Tongue (tissue), 2 donors: ENCODE measurements around the gene SMIM8. TPM values are rescaled to one million over a fixed set of nuclear protein-coding genes. Genes with fewer than 3 reads are reported as not detected.
"Not testable (repeated sequence)": the region's sequence is repeated elsewhere in the genome, so short reads cannot be mapped to it uniquely, and the experiment has no call there.

Experiments used
- DNase-seq: peaks from one replicate; pipeline ENCODE4 v3.0.0-alpha.2; 2015
- total RNA-seq: library from RNA; depleted of rRNA; stranded (reverse); fragments of >200 nt; gene quantifications from one replicate; pipeline ENCODE4 v1.2.3, GENCODE V29; 2014

The SMIM8 gene, protein sequence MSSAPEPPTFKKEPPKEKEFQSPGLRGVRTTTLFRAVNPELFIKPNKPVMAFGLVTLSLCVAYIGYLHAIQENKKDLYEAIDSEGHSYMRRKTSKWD
- 15.5 TPM for total RNA-seq

DNA sequence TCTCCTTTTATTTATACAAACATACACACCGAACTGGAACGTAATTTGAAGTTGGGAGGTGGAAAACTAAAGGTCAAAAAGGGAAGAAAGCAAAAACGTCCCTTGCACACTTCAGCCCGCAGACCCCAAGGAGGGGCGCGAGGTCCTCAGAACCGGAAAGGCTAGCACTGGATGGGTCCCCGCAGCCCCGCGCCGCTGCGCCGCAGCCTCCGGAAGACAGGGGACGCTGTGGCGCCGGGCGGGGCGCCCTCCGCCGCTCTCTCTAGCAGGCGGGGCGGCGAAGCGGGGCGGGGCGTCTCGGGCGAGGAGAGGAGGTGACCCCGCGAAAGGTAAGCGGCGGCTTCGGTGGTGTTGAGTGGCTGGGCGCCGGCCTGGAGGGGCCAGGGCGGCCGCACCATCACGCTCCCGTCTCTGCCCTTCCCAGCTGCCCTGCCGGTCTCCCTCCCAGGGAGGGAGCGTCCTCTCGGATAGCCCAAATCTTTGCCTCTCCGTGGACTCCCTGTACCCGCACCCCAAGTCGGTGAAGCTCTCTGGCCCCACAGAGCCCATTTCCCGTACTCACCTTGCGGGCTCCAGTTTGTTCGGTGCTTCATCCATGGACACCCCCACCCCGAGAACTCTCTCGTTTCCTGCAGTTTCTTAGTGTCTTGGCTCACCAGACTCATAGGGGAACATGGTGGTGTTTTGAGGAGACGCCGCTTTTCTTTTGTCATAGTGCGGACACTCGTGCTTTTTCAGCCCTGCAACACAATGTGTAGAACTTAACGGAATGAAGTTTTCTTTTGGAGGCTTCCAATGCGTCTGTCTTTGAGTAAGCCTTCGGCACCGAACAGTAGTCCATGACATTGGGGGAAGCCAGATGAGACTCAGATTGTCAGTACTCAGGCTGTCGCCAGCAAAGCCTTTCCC lies at the start of gene SMIM8:
Gene SMIM8 (plus strand): TSS at position 285 of the 909 bp plus-strand sequence. CDS start 14,444 bp downstream, outside the sequence.
- DNase-seq = peak; percentile 89

DNA sequence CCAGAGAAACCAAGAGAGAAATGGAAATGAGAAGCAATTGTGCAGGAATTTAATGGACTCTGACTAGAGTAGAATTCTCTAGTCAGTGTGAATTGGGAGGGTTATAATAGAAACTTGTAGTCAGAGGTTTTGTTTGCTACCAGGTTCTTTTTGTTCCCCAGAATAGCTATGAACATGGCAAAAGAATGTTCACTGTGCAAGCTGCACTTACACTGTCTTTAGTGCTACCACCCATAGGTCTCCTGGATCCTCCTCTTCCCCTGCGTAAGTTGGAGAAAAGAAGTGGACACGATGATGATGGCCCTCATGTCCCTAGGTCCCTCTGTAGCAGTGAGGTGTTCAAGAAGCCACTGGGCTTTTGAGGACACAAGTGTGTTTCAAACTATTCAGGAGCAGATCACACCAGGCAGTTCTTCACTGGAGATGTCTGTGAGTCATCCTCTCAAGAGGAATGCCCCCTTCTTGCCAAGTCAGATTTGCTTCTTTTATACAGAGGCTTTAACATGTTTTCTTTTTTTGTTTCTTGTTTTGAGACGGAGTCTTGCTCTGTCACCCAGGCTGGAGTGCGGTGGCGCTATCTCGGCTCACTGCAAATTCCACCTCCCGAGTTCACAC lies 47.6 kb upstream of the SMIM8 start:
- no peak for DNase-seq

- no peak for DNase-seq
These were observed 45.8 kb upstream of the SMIM8 start for GRCh38 chr6:87276624-87277023.

DNA sequence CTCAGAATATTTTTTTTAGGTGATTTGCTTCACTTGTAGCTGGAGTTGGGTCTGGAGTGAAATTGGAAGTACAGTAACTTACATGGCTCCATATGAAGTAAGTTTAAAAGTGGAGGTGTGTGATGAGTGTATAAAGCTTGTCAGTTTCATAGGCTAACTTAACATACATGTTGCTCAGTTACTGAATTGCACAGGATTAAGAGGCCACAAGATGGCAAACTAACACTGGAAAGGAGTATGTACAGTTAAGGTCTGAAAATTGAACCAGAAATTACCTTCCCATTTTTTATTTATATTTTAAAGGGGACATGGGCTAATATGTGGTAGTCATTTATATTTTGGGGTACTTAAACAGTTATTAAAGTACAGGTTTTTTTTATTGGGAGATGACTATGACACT lies 45.3 kb upstream of the SMIM8 start:
- no peak for DNase-seq

DNA sequence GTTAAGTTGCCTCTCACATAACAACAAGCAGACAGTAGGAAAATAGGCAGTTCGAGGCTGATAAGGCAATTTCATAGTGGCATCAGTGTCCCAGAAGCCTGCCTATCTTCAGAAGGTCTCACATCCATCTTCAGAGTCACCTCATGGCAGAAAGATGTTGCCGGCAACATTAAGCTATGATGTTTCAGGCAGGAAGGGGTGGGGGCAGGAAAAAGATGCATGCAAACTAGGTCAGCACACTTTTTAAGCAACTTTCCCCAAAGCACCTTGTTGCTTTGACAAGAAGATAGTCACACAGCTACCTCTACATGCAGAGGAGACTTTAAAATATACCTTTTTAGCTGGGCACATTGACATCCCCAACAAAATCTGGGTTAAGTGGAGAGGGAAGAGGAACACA lies 43.2 kb upstream of the SMIM8 start:
- DNase-seq = no peak

DNA sequence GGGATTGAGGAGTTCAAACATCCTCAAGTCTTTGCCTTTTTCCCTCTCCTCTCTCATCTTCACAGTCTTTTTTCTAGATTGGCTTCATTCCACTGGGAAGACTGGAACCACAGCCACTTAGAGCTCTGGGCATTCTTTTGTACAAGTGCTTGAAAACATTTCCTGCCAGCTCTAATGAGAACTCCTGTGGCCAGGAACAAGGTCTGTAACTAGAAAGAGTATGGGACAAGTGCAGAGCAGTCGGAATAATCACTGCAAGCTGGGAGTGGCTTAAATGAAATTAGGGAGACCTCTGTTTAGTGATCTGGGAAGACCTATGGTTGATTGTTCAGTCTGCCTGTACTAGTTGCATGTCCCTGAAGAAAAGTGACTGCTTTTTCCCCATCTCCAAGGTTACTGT lies 41.0 kb upstream of the SMIM8 start:
- no peak for DNase-seq

DNA sequence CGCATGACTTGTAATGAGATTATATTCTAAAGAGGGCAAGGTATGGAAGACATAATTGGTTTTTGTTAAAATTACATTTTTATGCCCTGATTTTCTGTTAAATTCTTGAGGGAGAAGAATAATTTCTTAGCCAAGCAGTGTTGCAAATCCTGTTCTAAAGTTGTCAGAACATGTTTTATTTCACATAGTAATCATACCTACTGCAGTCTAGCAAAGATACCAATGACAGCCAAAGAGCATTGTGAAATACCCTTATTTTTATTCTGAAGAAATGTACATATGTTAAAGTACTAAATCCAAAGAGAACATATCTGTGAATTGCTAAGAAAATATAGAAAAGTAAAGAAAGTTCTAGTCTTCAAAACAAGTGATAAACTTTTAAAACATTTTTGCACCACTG lies 39.6 kb upstream of the SMIM8 start:
- no peak for DNase-seq

DNA sequence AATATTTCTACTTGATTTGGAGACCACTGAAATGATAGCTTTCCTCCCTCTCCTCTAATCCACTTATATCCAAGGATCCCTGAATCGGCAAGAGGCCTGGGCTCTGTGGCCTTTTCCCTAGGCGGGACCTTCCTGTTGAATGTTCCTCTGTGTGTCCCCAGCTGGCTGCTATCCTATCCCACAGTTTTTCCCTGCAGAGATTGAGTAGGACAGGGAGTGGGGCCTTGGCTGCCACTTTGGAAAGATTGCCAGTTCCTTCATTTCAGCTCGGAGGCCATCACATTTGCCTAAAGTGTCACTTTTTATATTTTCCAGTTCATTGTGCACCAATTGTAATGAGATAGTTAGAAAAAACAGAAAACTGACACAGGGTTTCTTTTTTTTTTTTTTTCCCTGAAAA lies 38.9 kb upstream of the SMIM8 start:
- DNase-seq = no peak

DNA sequence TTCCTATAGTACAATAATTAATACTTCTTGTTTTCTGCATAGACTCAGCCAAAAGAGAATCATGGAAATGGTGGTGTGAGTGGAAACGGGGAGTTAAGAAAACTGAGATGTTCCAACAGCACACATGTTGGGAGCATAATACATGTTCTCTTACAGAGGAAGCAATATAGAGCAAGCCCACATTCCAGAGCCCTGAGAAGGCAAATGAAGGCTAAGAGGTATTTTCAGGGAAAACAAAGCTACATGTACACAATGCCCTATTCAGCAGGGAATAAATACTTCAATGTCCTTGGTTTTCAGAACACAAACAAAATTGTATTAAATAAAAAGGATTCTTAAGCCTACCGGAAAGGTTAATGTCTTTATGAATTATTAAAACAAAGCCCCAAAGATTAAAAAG lies 35.1 kb upstream of the SMIM8 start:
- no peak for DNase-seq

DNA sequence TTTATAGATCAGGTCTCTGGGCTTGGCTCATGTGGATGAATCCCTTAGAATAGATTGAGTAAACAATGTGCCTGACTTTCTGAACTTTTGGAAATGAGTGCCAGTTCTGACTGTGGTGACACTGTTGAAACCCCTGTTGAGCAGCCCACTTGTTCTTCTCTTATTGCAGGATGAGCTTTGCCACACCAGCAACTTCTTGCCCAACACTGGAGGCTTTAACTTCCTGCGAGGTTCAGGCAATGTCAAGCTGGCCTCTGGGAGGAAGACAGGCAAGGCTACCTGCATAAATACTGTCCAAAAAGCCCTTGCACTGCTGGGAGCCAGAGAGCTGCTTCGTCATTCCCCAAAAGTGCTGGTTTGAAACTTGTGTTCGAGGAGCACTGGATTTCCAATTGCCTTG lies 32.8 kb upstream of the SMIM8 start:
- no peak for DNase-seq

GRCh38 chr6:87291883-87292282 lies 30.5 kb upstream of the SMIM8 start:
- peak; percentile 28 for DNase-seq

- DNase-seq = no peak
These were observed 28.9 kb upstream of the SMIM8 start for GRCh38 chr6:87293526-87293925.

- DNase-seq = no peak
These were observed 25.3 kb upstream of the SMIM8 start for GRCh38 chr6:87297119-87297518.

- not testable (repeated sequence) for DNase-seq
These were observed 21.1 kb upstream of the SMIM8 start for GRCh38 chr6:87301277-87301676.

DNA sequence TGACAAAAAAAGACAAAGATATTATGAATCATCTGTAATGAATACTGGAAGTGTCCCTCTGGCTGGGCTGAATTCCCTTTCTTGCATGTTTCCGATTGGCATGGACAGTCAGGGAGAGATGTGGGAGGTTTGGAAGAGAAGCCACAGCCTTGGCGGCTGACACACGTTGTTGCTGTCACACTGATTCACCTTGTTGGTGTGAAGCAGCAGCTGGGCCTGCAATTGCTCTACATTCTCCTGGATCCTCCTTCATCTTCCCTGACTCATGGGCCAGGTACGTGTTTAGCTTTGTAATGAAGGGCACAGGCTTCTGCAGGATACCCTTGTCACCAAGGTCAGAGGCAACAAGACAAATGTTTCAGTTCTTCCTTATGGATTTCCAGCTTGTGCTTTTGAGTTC lies 13.4 kb upstream of the SMIM8 start:
- DNase-seq = no peak

DNA sequence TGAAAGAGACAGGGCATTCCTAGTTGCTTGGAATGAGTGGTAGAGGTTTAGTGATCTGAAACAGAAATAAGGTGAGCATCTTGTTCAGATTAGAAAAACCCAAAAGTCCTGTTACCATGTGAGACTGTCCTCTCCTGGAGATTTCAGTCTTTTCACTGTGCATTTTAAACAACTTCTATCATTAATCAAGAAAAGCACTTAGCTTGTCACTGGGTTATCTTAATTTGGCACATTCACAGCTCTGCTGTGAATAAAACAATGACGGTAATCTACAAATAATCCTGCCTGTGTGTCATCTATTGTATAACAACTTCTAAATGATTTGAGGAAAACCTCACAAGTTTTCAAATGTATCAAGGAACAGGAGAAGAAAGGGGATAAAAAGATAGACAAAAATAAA lies 9.5 kb upstream of the SMIM8 start:
- no peak for DNase-seq

- no peak for DNase-seq
These were observed 7.3 kb upstream of the SMIM8 start for GRCh38 chr6:87315071-87315470.

DNA sequence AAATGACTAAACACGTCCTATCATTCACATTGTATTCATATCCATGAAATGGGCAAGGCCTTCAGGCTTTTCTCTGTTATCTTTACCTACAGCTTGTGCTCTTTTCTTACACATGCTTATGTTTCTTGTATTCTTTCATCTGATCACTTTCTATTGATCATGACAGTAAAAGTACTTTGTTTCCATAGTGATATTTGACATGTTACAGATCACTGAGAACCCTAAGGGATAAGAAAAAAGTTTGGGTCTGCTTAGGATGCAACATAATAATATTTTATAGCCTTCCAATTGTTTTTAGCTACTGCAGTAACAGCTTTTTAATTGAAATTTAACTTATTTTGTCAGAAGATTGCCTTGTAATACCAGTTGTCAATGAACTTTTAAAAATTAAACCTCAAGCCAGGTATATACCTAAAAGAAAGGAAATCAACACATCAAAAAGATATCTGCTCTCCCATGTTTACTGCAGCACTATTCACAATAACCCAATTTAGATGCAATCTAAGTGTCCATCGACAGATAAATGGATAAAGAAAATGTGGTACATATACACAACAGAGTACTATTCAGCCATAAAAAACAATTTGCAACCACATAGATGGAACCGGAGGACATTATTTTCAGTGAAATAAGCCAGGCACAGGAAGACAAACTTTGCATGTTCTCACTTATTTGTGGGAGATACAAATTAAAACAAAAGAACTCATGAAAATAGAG lies 3.0 kb upstream of the SMIM8 start:
- no peak for DNase-seq

DNA sequence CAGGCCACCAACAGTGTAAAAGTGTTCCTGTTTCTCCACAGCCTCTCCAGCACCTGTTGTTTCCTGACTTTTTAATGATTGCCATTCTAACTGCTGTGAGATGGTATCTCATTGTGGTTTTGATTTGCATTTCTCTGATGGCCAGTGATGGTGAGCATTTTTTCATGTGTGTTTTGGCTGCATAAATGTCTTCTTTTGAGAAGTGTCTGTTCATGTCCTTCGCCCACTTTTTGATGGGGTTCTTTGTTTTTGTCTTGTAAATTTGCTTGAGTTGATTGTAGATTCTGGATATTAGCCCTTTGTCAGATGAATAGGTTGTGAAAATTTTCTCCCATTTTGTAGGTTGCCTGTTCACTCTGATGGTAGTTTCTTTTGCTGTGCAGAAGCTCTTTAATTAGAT lies 1.5 kb downstream of the SMIM8 start:
- not testable (repeated sequence) for DNase-seq

DNA sequence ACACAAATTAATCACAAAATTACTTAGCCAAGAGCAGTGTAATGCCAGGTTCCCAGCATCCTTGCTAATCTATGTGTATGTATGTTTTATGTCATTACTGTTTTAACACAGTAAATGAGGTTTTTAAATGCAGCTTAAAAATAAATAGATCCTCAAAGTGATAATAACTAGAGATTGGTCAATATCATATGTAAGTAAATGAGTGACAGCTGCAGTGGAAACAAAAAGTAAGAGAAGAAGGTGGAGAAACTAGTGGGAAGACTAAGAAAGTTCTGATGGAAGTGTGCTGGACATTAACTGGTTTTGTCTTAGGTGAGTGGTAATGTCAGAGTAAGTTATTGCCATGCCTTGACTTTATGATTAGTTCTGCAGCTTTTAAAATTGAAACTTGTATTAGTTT lies 8.6 kb downstream of the SMIM8 start:
- DNase-seq = no peak

DNA sequence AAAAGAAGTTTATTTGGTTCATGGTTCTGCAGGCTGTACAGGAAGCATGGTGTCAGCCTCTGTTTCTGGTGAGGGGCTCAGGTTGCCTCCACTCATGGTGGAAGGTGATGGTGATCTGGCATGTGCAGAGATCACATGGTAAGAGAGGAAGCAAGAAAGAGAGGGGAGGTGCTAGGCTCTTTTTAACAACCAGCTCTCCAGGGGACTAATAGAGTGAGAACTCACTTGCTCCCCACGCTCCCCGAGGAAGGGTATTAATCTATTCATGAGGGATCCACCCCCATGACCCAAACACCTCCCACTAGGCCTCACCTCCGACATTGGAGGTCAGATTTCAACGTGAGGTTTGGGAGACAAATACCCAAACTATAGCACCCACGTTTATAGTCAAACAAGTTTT lies 10.6 kb downstream of the SMIM8 start:
- no peak for DNase-seq

DNA sequence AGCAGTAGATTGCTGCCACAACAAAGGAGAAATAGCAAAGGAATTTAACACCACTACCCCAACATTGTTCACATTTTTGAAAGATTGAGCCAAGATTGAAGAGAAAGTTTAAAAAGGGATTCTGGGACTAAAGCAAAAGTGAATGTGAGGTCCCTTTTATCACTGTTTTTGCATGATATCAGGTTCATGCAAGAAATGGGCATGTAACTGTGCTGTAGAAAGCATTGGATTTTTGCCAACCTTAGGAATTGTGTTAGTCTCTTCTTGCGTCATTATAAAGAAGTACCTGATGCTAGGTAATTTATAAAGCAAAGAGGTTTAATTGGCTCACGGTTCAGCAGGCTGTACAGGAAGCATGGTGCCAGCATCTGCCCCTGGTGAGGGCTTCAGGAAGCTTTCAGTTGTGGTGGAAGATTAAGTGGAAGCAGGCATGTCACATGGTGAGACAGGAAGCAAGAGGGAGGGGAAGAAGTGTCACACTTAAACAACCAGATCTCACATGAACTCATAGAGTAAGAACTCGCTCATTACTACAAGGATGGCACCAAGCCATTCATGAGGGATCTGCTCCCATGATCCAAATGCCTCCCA lies 11.3 kb downstream of the SMIM8 start:
- DNase-seq = no peak

- DNase-seq = no peak
These were observed 12.3 kb downstream of the SMIM8 start for GRCh38 chr6:87334683-87335082.
